Epithelial cell of proximal tubule (primary cell): ENCODE results near the gene PCSK7. TPM values are rescaled to one million over a fixed set of nuclear protein-coding genes. Genes with fewer than 3 reads are reported as not detected.

Source experiments
- DNase-seq: peaks from one replicate; pipeline ENCODE4 v3.0.0-alpha.2; 2011; ENCODE audit warnings: low read depth
- H3K4me3 ChIP-seq: 2 replicates; pipeline ENCODE4 v1.5.1; 2011; ENCODE audit warnings: low read depth, mild to moderate bottlenecking, low read length
- total RNA-seq: library from RNA; depleted of rRNA; stranded (reverse); fragments of >200 nt; gene quantifications from 2 replicates; pipeline ENCODE4 v1.2.3, GENCODE V29; 2015
- TF ChIP-seq, protein P1 (sequence below): conservative IDR thresholded peaks from 2 replicates; pipeline ENCODE4 v1.5.1; 2012; ENCODE audit warnings: low read depth, mild to moderate bottlenecking, low read length

The PCSK7 gene
- total RNA-seq, 1 donor from 2014 or later = 19.6 TPM

DNA sequence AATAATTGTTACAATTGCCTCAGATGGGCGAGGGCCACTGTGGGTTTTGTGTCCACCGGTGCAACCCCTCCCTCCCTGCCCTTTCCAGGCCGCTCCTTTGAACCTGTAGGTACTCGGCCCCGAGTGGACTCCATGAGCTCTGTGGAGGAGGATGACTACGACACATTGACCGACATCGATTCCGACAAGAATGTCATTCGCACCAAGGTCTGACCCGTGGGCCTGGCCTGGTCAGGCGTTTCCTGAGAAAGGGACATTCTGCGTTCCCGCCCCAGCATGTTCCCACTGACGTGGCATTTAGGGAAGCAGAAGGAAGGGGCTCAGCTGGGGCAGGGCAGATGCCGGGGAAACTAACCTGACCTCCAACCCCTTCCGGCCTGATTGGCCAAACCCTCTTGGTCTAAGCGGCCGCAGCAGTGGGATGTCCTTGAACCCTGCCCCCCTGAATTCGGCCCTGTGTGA is 43.2 kb downstream of the PCSK7 start:
- TF ChIP-seq, protein P1, sequence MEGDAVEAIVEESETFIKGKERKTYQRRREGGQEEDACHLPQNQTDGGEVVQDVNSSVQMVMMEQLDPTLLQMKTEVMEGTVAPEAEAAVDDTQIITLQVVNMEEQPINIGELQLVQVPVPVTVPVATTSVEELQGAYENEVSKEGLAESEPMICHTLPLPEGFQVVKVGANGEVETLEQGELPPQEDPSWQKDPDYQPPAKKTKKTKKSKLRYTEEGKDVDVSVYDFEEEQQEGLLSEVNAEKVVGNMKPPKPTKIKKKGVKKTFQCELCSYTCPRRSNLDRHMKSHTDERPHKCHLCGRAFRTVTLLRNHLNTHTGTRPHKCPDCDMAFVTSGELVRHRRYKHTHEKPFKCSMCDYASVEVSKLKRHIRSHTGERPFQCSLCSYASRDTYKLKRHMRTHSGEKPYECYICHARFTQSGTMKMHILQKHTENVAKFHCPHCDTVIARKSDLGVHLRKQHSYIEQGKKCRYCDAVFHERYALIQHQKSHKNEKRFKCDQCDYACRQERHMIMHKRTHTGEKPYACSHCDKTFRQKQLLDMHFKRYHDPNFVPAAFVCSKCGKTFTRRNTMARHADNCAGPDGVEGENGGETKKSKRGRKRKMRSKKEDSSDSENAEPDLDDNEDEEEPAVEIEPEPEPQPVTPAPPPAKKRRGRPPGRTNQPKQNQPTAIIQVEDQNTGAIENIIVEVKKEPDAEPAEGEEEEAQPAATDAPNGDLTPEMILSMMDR = no peak

DNA sequence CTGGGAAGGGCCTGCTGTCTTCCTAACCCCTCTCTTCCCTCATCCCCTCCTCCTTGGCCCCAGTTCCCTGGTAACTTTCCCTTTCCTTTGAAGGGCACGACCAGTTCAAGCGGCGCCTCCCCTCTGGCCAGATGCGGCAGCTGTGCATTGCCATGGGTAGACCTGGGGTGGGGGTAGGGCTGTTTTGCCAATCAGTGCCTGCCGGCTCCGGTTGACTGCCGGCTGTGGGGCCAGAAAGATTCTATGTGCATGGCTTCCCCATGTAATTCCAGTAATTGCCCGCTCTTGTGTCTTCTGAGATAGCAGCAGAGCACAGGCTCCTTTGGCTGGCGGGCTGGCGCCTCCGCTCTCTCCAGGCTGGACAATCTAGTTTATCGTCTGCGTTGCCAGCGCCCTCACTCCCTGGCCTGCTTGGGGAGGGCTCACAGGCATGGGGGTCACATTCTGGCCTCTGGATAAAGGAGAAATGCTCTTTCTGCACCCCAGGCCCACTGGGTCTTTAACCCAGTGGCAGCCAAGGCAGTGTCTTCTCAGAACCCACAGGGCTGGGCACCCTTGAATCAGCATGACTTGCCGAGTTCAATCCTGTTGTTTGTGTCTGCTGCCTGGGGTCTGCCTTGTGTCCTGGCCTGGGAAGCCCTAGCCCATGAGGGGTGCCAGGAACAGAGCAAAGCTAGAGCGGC is 43.9 kb downstream of the PCSK7 start:
- H3K4me3 ChIP-seq = no peak overlapping the region
- TF ChIP-seq, protein P1 = no peak

More for the DNA sequence above, 43.2 kb downstream of the PCSK7 start:
- H3K4me3 ChIP-seq = no peak overlapping the region
- no peak for DNase-seq

DNA sequence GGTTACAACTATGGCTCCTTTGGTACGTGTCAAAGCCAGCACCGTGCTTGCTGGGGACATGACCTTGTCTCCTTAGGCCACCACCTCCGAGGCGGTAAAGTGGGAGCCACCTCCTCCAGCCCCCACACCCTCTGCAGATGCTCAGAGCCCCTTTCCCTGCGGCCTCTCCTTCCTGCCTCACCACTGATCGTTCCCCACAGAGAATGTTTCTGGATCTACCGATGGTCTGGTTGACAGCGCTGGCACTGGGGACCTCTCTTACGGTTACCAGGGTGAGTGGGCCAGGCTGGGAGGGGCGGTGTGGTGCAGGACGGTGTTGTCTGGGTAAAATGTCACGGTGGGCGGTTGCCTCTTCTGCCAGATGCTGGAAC is 44.5 kb downstream of the PCSK7 start:
- TF ChIP-seq, protein P1 = no peak
- no peak overlapping the region for H3K4me3 ChIP-seq
- DNase-seq = no peak

More for the DNA sequence above, 43.9 kb downstream of the PCSK7 start:
- no peak for DNase-seq

DNA sequence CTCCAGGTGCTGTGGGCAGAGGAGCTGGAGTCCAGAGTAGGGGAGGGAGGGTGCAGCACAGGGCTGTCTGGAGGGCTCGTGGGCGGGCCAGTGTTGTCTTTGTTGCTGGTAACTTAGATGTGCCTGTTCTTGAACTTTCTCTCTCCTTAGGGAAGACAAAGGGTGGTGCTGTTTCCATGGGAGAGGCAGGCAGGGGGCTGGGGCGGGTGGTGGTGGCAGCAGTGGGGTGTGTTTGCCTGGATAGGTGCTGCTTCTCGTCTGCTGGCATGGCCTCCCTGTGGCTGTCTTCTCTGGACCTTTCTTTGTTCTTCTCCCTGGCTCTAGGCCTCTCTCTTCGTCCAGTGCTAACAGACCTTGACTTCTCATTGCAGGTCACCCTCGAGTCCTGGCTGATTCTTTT is 44.9 kb downstream of the PCSK7 start:
- TF ChIP-seq, protein P1 = no peak
- DNase-seq = no peak
- no peak overlapping the region for H3K4me3 ChIP-seq

DNA sequence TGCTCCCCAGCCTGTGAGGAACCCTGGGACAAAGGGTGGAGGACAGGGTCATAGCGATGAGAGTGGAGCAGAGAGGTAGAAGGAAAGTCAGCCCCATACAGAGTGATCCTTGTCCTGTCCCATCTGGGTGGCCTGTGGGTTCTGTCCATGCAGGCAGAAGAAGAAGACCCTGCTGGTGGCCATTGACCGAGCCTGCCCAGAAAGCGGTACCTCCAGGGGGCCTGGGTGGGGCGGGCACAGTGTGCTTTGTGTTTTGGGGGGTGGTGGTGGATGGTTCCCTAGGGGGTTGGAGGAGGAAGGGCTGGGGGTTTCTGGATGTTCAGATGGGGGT is 45.5 kb downstream of the PCSK7 start:
- TF ChIP-seq, protein P1 = no peak
- DNase-seq = no peak
- H3K4me3 ChIP-seq = no peak overlapping the region

DNA sequence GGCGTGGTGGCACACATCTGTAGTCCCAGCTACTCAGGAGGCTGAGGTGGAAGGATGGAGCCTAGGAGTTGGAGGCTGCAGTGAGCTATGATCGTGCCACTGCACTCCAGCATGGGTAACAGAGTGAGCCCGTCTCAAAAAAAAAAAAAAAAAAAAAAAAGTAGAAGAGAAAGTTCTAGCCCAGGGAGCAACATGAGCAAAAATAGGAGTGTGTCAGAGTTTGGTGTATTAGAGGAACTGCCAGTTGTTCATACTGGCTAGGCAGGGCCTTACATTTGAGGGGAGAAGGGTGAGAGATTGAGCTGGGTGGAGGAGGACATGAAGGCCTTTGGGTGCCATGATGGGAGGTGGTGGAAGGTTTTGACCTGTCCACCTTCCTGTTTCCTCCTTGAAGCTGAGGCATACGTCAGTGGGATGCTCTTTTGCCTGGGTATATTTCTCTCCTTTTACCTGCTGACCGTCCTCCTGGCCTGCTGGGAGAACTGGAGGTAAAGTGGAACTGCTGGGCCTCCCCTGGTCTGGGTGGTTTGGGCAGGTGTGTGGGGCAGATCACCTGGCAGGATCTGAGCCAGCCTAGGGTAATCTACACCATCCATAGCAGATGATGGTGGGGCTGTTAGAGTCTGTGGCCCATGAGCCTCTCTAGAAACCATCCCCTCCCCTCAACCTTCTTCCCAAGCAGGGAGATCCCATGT is 46.0 kb downstream of the PCSK7 start:
- no peak for DNase-seq
- no peak overlapping the region for H3K4me3 ChIP-seq
- TF ChIP-seq, protein P1 = no peak
